Uterus (tissue), 4 donors: ENCODE data around the gene GABBR1. TPM values are rescaled to one million over a fixed set of nuclear protein-coding genes. Genes with fewer than 3 reads are reported as not detected.

Experiments used
- DNase-seq, 2 donors: peaks; one replicate each; pipeline ENCODE4 v3.0.0-alpha.2; 2019 to 2020
- H3K27ac ChIP-seq, 2 donors: fragments of 200-600 bp; sonication (generic); 1 replicate in 1 of 2; 2 replicates in 1 of 2; pipeline ENCODE4 v1.5.1; 2016 to 2018
- H3K27me3 ChIP-seq, 2 donors: fragments of 200-600 bp; sonication (generic); one replicate each; pipeline ENCODE4 v1.5.1; 2018 to 2019; ENCODE audit warnings: control low read depth in 1 of 2
- H3K36me3 ChIP-seq, 2 donors: fragments of 200-600 bp; sonication (generic); one replicate each; pipeline ENCODE4 v1.5.1; 2019; ENCODE audit warnings: control low read depth in 1 of 2
- H3K4me1 ChIP-seq, 2 donors: fragments of 200-600 bp; sonication (generic); one replicate each; pipeline ENCODE4 v1.5.1; 2018 to 2019; ENCODE audit warnings: control low read depth in 1 of 2
- H3K4me3 ChIP-seq, 2 donors: fragments of 200-600 bp; sonication (generic); 1 replicate in 1 of 2; 2 replicates in 1 of 2; pipeline ENCODE4 v1.5.1; 2018 to 2019; ENCODE audit warnings: mild to moderate bottlenecking in 1 of 2
- H3K9me3 ChIP-seq, 2 donors: fragments of 200-600 bp; sonication (generic); one replicate each; pipeline ENCODE4 v1.5.1; 2019; ENCODE audit warnings: control low read depth in 1 of 2
- POLR2A ChIP-seq, 2 donors: fragments of 450-650 bp; IDR thresholded peaks; one replicate each; pipeline ENCODE4 v1.6.1; 2016; ENCODE audit warnings: antibody characterized with exemption in 2 of 2, mild to moderate bottlenecking in 1 of 2, moderate library complexity in 1 of 2
- intact Hi-C: fragments of 100-400 bp; cut with DNase I; formaldehyde crosslinking; loops from one replicate; pipeline ENCODE4 v1.15.1; 2023; ENCODE audit warnings: low total_unique reads
- total RNA-seq, 4 donors: library from RNA; depleted of rRNA in 3 of 4; stranded (reverse); fragments of >200 nt in 3 of 4; gene quantifications; one replicate each; pipeline versions ENCODE4 v1.1.0 to v1.2.4, GENCODE V29; 2014 to 2023
- TF ChIP-seq, protein P1 (sequence below), 4 experiments: fragments of 200-600 bp in 2 of 4; fragments of 450-650 bp in 2 of 4; sonication (generic) in 2 of 4; IDR thresholded peaks; one replicate each; pipeline ENCODE4 v1.5.1; 2016 to 2019; ENCODE audit warnings: antibody characterized with exemption in 4 of 4, mild to moderate bottlenecking in 2 of 4, moderate library complexity in 1 of 4
- donor health status: DM: yes; HTN: yes; CAD: no.

Gene GABBR1
- total RNA-seq, 4 donors from 2014 or later, result 29.4 to 184 (median 44.6) TPM

DNA sequence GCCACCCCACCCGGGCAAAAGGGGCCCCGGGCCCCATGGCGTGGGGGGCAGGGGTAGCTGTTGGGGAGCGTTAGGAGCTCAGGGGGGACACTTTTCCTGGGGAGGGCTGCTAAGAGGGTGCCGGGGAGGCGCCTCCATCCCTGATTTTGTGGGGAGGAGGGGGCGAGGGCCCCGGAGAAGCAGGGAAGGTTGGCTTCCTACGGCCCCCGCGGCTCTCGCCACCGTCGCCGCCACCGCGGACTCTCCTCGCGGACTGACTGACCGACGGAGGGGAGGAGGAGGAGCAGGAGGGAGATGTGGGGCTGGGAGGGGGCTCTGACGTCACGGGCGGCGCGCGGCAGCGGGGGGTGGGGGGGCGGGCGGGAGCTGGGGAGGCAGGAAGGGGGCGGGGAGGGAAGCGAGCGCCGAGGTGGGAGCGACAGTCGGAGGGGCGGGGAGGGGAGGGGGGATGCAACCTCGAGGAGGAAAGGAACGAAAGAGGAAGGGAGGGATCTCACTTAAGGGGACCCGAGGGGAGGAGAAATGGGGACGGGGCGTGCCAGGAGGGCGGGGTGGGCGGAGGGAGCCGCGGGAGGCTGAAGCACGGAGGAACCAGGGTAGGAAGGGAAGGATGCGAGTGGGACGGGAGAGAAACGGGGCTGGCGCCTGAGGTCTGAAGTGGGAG, 5.1 kb downstream of the GABBR1 start:
- DNase-seq, result peak; percentile 85 to 90
- Histone ChIP-seq H3K4me3 (peak overlapping the region; percentile 69 to 77), H3K4me1 (no peaks in the 10 kb centered on the region), H3K9me3 (no peaks in the 10 kb centered on the region), H3K36me3 (no peaks in the 10 kb centered on the region), H3K27me3 (no peaks in the 10 kb centered on the region), H3K27ac (peak overlapping the region; percentile 90 to 91)
- intact Hi-C loops, result no loop called here
- TF ChIP-seq, protein P1, sequence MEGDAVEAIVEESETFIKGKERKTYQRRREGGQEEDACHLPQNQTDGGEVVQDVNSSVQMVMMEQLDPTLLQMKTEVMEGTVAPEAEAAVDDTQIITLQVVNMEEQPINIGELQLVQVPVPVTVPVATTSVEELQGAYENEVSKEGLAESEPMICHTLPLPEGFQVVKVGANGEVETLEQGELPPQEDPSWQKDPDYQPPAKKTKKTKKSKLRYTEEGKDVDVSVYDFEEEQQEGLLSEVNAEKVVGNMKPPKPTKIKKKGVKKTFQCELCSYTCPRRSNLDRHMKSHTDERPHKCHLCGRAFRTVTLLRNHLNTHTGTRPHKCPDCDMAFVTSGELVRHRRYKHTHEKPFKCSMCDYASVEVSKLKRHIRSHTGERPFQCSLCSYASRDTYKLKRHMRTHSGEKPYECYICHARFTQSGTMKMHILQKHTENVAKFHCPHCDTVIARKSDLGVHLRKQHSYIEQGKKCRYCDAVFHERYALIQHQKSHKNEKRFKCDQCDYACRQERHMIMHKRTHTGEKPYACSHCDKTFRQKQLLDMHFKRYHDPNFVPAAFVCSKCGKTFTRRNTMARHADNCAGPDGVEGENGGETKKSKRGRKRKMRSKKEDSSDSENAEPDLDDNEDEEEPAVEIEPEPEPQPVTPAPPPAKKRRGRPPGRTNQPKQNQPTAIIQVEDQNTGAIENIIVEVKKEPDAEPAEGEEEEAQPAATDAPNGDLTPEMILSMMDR (IDR thresholded peaks at IDR 0.05), result no peak
- TF ChIP-seq POLR2A (IDR thresholded peaks at IDR 0.05), result peak; percentile 68 to 91

DNA sequence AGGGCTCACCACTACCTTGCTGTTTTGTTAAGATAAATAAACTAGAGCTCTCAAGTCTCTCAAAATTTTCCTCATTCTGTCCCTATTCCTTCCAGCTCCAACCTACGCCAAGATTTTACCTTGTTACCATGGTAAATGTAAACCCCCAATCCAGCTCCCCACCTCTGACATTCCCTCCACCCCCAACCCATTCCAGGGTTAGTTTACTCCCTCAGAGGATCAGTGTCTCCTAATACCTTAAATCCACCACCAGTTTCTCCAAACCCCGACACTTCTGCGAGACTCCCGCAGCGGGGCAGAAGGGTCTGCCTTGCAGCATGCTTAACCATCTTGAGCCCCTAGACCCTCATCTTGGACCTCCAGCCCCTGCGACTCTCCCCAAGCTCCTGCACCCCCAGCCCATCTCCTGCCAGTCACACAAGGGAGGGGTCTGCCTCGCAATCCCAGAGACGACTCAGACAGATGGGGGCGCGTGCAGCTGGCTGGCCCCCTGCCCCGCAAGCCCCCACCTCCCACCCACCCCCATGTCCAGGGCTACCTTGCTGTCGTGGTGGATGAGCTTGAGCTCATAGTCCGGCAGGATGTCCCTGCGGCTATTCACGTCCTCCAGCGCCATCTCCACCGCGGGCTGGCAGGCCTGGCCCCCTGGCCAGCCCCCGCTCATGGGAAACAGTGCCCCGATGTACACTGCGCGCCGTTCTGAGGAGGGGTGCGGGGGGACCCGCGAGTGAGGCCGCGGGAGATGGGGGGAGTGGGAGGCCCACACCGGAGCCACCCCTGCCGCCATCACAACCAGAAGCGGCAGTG, 5.8 kb downstream of the GABBR1 start:
- peak overlapping the region; percentile 90 to 91 for H3K27ac ChIP-seq

DNA sequence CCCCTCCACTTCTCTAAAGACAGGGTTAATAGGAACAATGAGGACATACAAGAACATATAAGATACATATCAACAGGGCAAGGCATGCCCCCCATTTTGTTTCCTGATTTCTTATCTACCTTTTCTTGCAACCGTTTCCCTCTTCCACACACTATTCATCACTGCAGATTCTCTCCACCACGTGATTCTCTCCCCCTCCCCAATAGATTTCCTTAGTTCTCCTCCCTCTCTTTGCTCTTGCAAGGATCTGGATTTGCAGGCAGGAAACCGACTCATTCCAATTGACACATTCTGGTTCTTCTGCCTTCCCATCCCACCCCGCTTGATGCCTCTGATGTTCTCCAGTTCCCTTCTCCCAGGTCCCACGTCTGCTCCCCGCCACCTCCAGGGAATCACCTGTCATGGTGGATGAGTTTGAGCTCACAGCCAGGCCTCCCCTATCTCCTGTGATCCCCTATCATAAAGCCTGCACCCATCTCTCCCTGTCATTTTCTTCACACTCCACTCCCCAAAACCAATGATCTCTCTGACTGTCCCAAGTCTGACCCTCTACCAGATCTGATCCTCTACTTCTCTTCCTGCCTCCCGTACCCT, 7.5 kb downstream of the GABBR1 start:
- no peaks in the 10 kb centered on the region for H3K9me3 ChIP-seq
- no peak for DNase-seq
- intact Hi-C loops, result no loop called here
- H3K4me3 ChIP-seq, result no peak overlapping the region
- no peaks in the 10 kb centered on the region for H3K36me3 ChIP-seq
- no peaks in the 10 kb centered on the region for H3K27me3 ChIP-seq
- TF ChIP-seq POLR2A (IDR thresholded peaks at IDR 0.05), result no peak
- TF ChIP-seq, protein P1 (IDR thresholded peaks at IDR 0.05), result no peak
- no peak overlapping the region for H3K27ac ChIP-seq
- no peaks in the 10 kb centered on the region for H3K4me1 ChIP-seq

More for the DNA sequence above, 5.8 kb downstream of the GABBR1 start:
- Histone ChIP-seq H3K4me1 (no peaks in the 10 kb centered on the region), H3K9me3 (no peaks in the 10 kb centered on the region), H3K36me3 (no peaks in the 10 kb centered on the region), H3K4me3 (peak overlapping the region; percentile 69 to 77), H3K27me3 (no peaks in the 10 kb centered on the region)
- TF ChIP-seq, protein P1 (IDR thresholded peaks at IDR 0.05), result no peak
- no peak for TF ChIP-seq POLR2A (IDR thresholded peaks at IDR 0.05)
- intact Hi-C loops, result no loop called here
- peak in 1 of 2 donors; percentile 36 for DNase-seq

DNA sequence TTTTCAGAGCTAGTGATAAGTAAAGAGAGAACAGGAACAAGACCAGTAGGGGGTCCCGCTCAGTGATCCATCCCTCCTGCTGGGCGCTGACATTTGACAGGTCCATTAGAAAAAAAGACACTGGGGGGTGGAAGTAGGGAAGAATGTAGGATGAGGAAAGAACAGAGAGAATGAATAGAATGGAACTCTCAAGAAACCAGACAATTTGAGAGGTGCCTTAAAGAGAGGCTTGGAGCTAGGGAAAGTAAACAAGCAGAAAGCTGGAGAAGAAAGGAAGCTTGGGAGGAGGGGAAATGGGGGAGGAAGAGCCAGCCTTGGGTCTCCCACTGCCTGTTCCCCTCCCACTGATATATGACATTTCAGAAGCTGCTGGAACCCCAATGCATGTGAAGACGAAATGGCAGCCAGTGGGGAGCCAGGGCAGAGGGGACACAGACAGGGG, 8.4 kb downstream of the GABBR1 start:
- no peaks in the 10 kb centered on the region for H3K36me3 ChIP-seq
- no peak overlapping the region for H3K4me3 ChIP-seq
- intact Hi-C loops, result no loop called here
- H3K9me3 ChIP-seq, result no peaks in the 10 kb centered on the region
- DNase-seq, result no peak
- no peaks in the 10 kb centered on the region for H3K27me3 ChIP-seq
- no peaks in the 10 kb centered on the region for H3K4me1 ChIP-seq
- no peak overlapping the region for H3K27ac ChIP-seq
- TF ChIP-seq, protein P1 (IDR thresholded peaks at IDR 0.05), result no peak

DNA sequence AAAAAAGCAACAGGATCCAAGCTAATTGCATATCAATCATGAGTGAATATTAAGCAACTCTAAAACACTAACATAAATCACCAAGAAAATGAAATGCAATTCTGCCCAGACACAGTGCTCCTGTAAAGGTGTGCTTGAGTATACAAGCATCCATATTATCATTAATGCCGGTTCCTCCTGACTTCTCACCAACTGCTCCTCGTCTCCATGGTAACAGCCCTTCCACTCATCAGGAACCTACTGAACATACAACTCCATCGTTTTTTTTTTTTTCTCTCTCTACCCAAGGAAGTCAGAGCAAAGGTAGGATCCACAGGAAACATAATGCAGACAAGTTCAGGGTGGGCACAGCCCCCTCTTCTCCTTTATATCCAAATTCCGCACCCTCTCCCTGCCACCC, 12.4 kb downstream of the GABBR1 start:
- Histone ChIP-seq H3K4me1 (no peaks in the 10 kb centered on the region), H3K36me3 (no peaks in the 10 kb centered on the region), H3K9me3 (no peaks in the 10 kb centered on the region), H3K4me3 (no peak overlapping the region), H3K27me3 (no peaks in the 10 kb centered on the region), H3K27ac (no peak overlapping the region)
- intact Hi-C loops, result no loop called here
- TF ChIP-seq, protein P1 (IDR thresholded peaks at IDR 0.05), result no peak
- TF ChIP-seq POLR2A (IDR thresholded peaks at IDR 0.05), result no peak
- DNase-seq, result no peak
